Measurements from ENCODE around the gene RANBP3.
"Not testable (repeated sequence)": the region's sequence is repeated elsewhere in the genome, so short reads cannot be mapped to it uniquely, and the experiment has no call there.

Gene RANBP3

DNA sequence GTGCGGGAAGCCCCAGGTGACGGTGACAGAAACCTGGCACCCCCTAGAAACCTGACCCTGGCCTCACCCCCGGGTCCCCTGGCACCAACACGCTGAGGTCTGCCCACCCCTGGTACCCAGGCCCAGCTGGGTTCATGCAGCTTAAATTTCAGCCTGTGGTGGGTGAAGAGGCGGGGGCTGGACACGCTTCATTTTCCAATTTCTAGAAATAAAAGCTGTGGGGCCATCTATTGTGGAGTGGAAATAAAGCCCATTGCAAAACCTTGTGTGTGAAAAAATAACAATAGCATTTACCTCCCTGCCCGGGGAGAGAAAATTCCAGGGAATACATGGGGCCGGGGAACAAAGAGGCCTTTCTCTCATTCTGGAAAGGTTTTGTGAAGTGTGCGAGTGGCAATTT lies 100.1 kb downstream of the RANBP3 start:
- DNase-seq, result no peak

DNA sequence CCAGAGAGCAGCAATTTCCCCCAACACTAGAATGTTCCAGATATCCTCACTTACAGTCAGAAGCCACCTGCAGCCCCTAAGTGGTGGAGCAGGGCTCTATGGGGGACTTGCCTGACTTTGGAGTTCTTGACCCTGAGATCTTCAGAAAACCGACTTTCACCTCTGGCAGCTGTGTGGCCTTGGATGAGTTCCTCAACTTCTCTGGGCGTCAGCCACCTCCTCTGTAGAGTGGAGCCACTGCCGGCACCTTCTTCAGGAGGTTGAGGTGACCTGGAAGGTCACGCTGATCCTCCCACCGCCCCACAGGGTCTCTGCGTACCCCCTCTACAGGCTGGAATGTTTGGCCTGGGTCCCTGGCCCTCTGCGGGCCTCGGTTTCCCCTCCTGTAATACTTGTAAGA lies 100.5 kb downstream of the RANBP3 start:
- DNase-seq, result no peak

DNA sequence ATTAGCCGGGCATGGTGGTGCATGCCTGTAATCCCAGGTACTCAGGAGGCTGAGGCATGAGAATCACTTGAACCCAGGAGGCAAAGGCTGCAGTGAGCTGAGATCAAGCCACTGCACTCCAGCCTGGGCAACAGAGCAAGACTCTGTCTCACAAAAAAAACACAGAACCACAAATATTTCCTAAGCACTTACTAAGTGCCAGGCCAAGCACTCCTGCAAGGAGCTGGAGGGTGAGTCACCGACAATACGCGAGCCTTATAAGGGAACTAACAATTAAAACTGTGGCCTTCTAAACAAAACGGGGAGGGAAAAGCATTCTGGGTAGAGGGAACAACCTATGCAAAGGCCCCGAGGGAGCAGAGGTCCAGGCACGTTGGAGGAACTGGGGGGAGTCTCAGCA lies 103.4 kb downstream of the RANBP3 start:
- not testable (repeated sequence) for DNase-seq

- DNase-seq, result no peak
Observed at GRCh38 chr19:5873617-5874199, 104.2 kb downstream of the RANBP3 start.

GRCh38 chr19:5870986-5871394 lies 107.0 kb downstream of the RANBP3 start:
- no peak for DNase-seq

- no peak for DNase-seq
Observed at GRCh38 chr19:5867201-5868136, 110.5 kb downstream of the RANBP3 start.

Measured in CD4-positive, alpha-beta T cell treated with Interleukin-15 for 1 hour (primary cell).